Lung (tissue), 12 donors: ENCODE results near the gene LEF1. TPM values are rescaled to one million over a fixed set of nuclear protein-coding genes. Genes with fewer than 3 reads are reported as not detected.

Source experiments
- ATAC-seq: fragments of 200-7000 bp; cut with Tn5 transposase; one replicate; pipeline ENCODE4 v1.9.1; 2020; ENCODE audit warnings: moderate number of reproducible peaks; ENCODE audit not compliant: insufficient read depth, low FRiP score
- DNase-seq, 3 donors: peaks; one replicate each; pipeline ENCODE4 v3.0.0-alpha.2; 2013 to 2017
- H3K27ac ChIP-seq, 2 donors: one replicate each; pipeline ENCODE4 v1.5.1; 2013; ENCODE audit warnings: mild to moderate bottlenecking in 2 of 2, moderate library complexity in 2 of 2, control low read depth in 1 of 2, inconsistent platforms in 1 of 2, low read depth in 1 of 2, low read length in 1 of 2
- H3K27me3 ChIP-seq, 3 donors: one replicate each; pipeline ENCODE4 v1.5.1; 2013; ENCODE audit warnings: low read length in 2 of 3; ENCODE audit not compliant: control insufficient read depth in 3 of 3, insufficient read depth in 3 of 3
- H3K36me3 ChIP-seq, 4 donors: one replicate each; pipeline ENCODE4 v1.5.1; 2013; ENCODE audit warnings: low read length in 4 of 4, mild to moderate bottlenecking in 1 of 4, moderate library complexity in 1 of 4; ENCODE audit not compliant: control insufficient read depth in 4 of 4, insufficient read depth in 4 of 4
- H3K4me1 ChIP-seq, 5 donors: one replicate each; pipeline ENCODE4 v1.5.1; 2013; ENCODE audit warnings: low read length in 5 of 5, mild to moderate bottlenecking in 2 of 5, moderate library complexity in 1 of 5; ENCODE audit not compliant: control insufficient read depth in 5 of 5, insufficient read depth in 5 of 5
- H3K4me3 ChIP-seq: one replicate; pipeline ENCODE4 v1.5.1; 2013; ENCODE audit warnings: mild to moderate bottlenecking, control low read depth, moderate library complexity
- H3K9ac ChIP-seq, 2 donors: one replicate each; pipeline ENCODE4 v1.5.1; 2013; ENCODE audit warnings: low read length in 2 of 2, control low read depth in 1 of 2; ENCODE audit not compliant: insufficient read depth in 1 of 2
- H3K9me3 ChIP-seq, 4 donors: one replicate each; pipeline ENCODE4 v1.5.1; 2013; ENCODE audit warnings: low read length in 3 of 4, mild to moderate bottlenecking in 1 of 4, moderate library complexity in 1 of 4; ENCODE audit not compliant: control insufficient read depth in 4 of 4, insufficient read depth in 3 of 4
- WGBS, 2 donors: extraction: QIAGEN DNeasy Blood & Tissue Kit; methylation state at CpG; one replicate each; pipeline ENCODE4 v1.1.7; 2013; 5-methylcytosine and 5-hydroxymethylcytosine counted together
- polyA plus RNA-seq, 2 donors: library from polyadenylated mRNA; stranded (reverse); fragments of 200-250 nt; gene quantifications; one replicate each; pipeline ENCODE4 v1.2.1, GENCODE V29; 2013
- total RNA-seq, 2 donors: library from RNA; depleted of rRNA in 1 of 2; stranded (reverse); fragments of >200 nt in 1 of 2; gene quantifications; one replicate each; pipeline ENCODE4 v1.2.1, GENCODE V29; 2014 to 2021
- TF ChIP-seq, protein P1 (sequence below): IDR thresholded peaks from 2 replicates; pipeline ENCODE4 v1.5.1; 2012; ENCODE audit warnings: mild to moderate bottlenecking; ENCODE audit errors: control extremely low read depth, extremely low read depth
- donor health status: control.
- donor health status: control.
- donor health status: Bipolar disorder and iron deficiency.
- donor health status: healthy.
- donor health status: DM: yes; HTN: yes; CAD: no.

Gene LEF1
- total and polyA plus RNA-seq, 4 donors = 2.7 to 25.4 (median 4.0) TPM

DNA sequence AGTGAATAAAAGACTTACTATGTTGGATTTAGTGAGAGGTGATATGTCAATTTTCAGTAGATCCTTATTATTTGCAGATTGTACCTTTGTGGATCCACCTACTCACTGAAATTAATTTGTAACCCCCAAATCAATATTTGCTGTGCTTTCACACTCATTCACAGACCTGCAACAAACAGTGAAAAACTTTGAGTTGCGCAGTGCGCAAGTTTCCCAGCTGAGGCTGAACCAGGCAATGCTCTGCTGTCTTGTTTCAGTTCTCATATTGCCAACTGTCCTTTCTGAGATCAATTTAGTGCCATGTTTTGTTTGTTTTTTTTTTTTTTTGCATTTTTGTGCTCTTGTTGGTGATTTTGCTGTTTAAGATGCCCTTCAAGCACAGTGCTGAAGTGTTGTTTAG, 40.8 kb upstream of the LEF1 start:
- no peak overlapping the region for H3K9ac ChIP-seq
- H3K9me3 ChIP-seq = no peaks in the 10 kb centered on the region
- TF ChIP-seq, protein P1, sequence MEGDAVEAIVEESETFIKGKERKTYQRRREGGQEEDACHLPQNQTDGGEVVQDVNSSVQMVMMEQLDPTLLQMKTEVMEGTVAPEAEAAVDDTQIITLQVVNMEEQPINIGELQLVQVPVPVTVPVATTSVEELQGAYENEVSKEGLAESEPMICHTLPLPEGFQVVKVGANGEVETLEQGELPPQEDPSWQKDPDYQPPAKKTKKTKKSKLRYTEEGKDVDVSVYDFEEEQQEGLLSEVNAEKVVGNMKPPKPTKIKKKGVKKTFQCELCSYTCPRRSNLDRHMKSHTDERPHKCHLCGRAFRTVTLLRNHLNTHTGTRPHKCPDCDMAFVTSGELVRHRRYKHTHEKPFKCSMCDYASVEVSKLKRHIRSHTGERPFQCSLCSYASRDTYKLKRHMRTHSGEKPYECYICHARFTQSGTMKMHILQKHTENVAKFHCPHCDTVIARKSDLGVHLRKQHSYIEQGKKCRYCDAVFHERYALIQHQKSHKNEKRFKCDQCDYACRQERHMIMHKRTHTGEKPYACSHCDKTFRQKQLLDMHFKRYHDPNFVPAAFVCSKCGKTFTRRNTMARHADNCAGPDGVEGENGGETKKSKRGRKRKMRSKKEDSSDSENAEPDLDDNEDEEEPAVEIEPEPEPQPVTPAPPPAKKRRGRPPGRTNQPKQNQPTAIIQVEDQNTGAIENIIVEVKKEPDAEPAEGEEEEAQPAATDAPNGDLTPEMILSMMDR = no peak
- WGBS, 2 donors = 96 to 97% methylated on average over 2 of the region's 2 CpGs
- no peaks in the 10 kb centered on the region for H3K27me3 ChIP-seq
- no peaks in the 10 kb centered on the region for H3K36me3 ChIP-seq
- H3K4me3 ChIP-seq = no peak overlapping the region
- no peak for DNase-seq
- no peak overlapping the region for H3K27ac ChIP-seq
- H3K4me1 ChIP-seq = no peaks in the 10 kb centered on the region
- ATAC-seq = no peak

DNA sequence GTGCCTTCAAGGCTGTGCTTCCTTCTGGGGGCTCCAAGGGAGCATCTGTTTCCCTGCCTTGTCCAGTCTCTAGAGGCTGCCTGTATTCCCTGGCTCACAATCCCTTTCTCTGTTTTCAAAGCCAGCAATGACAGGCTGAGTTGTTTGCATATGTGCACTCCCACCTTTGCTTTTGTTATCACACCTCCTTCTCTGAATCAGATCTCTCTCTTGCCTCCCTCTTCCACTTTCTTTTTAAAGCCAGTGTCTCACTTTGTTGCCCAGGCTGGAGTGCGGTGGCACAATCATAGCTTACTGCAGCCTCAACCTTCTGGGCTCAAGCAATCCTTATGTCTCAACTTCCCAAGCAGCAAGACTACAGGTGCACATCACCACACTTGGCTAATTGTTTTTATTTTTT, 37.1 kb upstream of the LEF1 start:
- TF ChIP-seq, protein P1 = no peak
- no peak overlapping the region for H3K9ac ChIP-seq
- H3K4me1 ChIP-seq = no peaks in the 10 kb centered on the region
- no peaks in the 10 kb centered on the region for H3K9me3 ChIP-seq
- DNase-seq (no peak), ATAC-seq (no peak)
- WGBS, 2 donors = 91 to 93% methylated on average over 1 of the region's 1 CpG
- no peak overlapping the region for H3K27ac ChIP-seq
- H3K4me3 ChIP-seq = no peak overlapping the region
- H3K27me3 ChIP-seq = no peaks in the 10 kb centered on the region
- no peaks in the 10 kb centered on the region for H3K36me3 ChIP-seq

DNA sequence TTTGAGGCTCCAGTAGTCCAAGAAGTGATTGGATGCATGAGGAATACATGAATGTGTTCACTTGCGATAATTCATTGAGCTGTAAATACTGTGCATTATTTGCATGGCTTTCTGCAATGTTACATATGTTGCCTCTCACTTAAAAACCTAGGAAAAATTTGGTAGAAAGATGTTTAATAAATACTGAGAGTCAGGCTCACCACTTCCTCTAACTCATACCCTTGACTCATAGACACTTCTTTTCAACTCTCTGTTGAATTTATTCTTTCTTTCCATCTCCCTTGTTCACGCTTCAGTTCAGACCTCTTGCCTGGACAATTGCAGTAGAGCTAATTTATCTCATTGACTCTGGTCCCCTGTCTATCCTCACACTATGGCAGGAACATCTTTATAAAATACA, 35.8 kb upstream of the LEF1 start:
- no peak for DNase-seq
- Histone ChIP-seq H3K9ac (no peak overlapping the region), H3K4me1 (no peaks in the 10 kb centered on the region), H3K27ac (no peak overlapping the region), H3K36me3 (no peaks in the 10 kb centered on the region), H3K9me3 (no peaks in the 10 kb centered on the region), H3K4me3 (no peak overlapping the region), H3K27me3 (no peaks in the 10 kb centered on the region)
- TF ChIP-seq, protein P1 = no peak
- no peak for ATAC-seq
- WGBS, 2 donors = 93 to 100% methylated on average over 2 of the region's 2 CpGs

DNA sequence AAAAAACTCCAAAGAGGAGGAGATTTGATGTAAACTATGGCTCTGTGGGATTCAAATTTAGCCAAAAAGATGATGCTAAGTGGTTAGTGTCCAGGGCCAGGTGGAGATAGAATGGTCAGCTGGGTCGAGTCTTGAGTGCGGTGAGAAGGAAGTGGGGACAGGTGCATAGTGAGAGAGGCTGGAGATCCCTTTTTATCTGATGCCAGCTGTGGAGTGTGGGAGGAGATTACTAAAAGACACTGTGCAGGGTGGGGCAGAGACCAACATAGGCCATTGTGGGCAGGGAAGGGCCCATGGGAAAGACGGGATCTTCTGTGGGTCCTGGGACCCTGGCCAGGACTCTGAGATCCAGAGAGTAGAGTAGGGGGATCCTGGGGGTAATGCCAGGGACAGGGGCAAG, 34.6 kb upstream of the LEF1 start:
- Histone ChIP-seq H3K4me3 (no peak overlapping the region), H3K4me1 (no peaks in the 10 kb centered on the region), H3K9ac (no peak overlapping the region), H3K36me3 (no peaks in the 10 kb centered on the region), H3K27ac (no peak overlapping the region), H3K27me3 (no peaks in the 10 kb centered on the region), H3K9me3 (no peaks in the 10 kb centered on the region)
- DNase-seq = no peak
- TF ChIP-seq, protein P1 = no peak
- WGBS, 2 donors = 72 to 88% methylated on average over 3 of the region's 3 CpGs
- ATAC-seq = no peak
